IMR-90 (cell line): Measurements from ENCODE around the gene CREB5.

ENCODE experiments used
- CTCF ChIP-seq: conservative IDR thresholded peaks from 2 replicates; pipeline ENCODE4 v1.5.1; 2012; ENCODE audit warnings: mild to moderate bottlenecking, low read depth, low read length, improper control_type of control experiment
- ELK1 ChIP-seq: fragments of 150-350 bp; IDR thresholded peaks from 2 replicates; pipeline ENCODE4 v1.6.1; 2016; ENCODE audit warnings: low read depth, mild to moderate bottlenecking, low read length, moderate library complexity, borderline replicate concordance
- MXI1 ChIP-seq: IDR thresholded peaks from 2 replicates; pipeline ENCODE4 v1.6.1; 2012; ENCODE audit warnings: low read depth, mild to moderate bottlenecking, low read length, moderate library complexity, borderline replicate concordance
- RAD21 ChIP-seq: IDR thresholded peaks from 2 replicates; pipeline ENCODE4 v1.6.1; 2012; ENCODE audit warnings: low read length, improper control_type of control experiment

- no peak for TF ChIP-seq ELK1
- TF ChIP-seq CTCF = no peak
- TF ChIP-seq MXI1 = no peak
- no peak for TF ChIP-seq RAD21
Measured at GRCh38 chr7:28811008-28811407, 398.7 kb downstream of the CREB5 start.
